ENCODE data around the gene TENM3.

The TENM3 gene

DNA sequence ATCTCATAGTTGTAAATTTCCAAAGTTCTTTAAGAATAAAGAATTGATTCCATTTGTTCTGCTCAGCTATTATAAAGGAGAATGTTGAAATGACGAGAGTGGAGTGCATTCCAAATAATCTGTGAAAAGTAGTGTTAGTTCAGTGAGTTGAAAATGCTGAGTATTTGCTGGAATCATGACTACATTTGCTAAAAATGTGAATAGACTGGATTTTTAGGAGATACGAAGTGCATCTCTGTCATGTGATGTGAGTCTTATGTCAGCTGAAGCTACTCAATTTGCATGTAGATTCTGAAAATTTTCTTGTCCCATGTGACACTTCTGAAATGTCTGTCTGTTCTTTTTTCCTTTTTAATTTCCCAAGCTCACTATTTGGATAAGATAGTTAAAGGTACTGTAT, 468.0 kb downstream of the TENM3 start:
- in situ Hi-C loops (cut with MboI; ENCODE audit: low sequenced_read_pairs), result no loop called here

DNA sequence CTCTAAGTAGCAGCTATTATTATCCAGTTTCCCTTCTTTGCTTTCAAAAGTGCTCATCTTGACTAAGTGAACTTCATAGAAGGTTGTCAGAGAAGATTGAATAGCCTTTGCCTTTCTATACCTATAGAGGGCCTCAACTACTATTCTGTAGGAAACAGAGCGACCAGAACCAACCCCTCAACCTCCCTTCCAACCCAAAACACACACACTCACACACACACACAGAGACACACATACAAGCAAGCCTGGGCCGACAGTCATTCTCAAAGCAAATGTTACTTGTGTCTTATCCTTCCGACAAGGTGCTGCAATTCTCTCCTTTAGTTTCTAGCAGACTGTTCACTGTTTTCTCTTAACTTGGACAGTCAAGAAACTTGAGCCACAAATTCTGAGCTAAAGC, 472.3 kb downstream of the TENM3 start:
- in situ Hi-C loops (cut with MboI; ENCODE audit: low sequenced_read_pairs), result no loop called here

DNA sequence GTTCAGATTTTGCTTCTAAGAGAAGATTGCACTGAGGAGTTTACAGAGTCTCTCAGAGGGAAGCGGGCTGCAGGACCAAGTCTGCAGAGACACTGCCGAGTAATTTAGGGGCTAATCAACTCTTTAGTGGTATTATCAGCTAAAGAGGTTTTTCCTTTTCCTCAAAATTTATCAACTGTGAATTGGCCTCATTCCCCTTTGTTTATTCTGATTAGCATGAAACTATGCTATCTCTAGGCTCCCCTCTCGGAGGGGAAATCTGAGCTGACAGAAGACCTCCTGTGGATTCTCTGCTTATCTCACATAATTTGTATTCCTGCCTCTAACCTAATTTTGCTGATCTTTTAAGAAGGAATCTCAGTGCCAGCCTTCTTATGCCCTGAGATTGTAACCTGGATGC, 473.0 kb downstream of the TENM3 start:
- in situ Hi-C loops (cut with MboI; ENCODE audit: low sequenced_read_pairs), result no loop called here

DNA sequence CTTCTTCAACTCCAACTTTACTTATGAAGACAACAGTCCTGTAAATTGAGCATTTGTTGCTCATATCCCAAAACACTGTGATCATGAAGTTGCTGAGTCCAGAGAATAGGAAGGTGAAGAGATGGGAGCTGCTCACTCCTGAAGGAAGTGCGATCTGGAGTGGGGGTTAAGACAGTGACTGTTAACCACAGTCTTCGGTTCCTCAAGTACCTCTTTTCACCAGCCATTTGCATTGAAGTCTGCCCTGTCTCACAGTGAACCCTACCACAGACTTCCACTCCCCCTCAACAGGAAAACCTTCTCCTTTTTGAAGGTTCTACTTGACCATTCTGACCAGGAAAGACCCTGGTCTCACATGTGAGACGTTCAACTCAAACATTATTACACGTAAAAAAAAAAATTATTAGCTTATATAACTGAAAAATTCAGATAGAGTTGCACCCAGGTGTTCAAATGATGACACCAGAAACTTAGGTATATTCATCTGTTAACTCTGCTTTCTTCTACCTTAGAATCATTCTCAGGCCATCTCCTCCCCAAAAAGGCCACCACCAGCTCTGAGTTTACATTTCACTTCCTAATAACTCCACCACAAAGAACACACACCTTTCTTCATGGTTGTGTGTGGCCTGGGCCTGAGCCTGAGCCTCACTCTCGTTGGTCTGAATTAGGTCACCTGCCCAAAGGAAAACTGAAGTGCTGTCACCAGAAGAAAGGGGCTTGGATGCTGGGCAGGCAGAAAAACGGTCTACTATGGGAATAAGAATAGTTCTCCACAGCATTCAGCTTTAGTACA, 474.8 kb downstream of the TENM3 start:
- in situ Hi-C loops (cut with MboI; ENCODE audit: low sequenced_read_pairs), result no loop called here

GRCh38 chr4:182724414-182724813, 481.2 kb downstream of the TENM3 start:
- in situ Hi-C loops (cut with MboI; ENCODE audit: low sequenced_read_pairs), result no loop called here

- in situ Hi-C loops (cut with MboI; ENCODE audit: low sequenced_read_pairs), result no loop called here
Measured at GRCh38 chr4:182729516-182729915, 486.3 kb downstream of the TENM3 start.

DNA sequence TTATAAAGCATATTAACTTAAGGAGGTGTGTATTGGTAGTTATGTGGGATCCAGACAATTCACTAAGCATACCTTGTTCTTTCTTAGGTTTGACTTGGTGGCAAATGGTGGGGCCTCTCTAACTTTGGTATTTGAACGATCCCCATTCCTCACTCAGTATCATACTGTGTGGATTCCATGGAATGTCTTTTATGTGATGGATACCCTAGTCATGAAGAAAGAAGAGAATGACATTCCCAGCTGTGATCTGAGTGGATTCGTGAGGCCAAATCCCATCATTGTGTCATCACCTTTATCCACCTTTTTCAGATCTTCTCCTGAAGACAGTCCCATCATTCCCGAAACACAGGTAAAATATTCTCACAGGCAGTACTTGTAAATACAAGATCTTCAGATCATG, 487.6 kb downstream of the TENM3 start:
- in situ Hi-C loops (cut with MboI; ENCODE audit: low sequenced_read_pairs), result no loop called here

- in situ Hi-C loops (cut with MboI; ENCODE audit: low sequenced_read_pairs), result no loop called here
Measured at GRCh38 chr4:182736207-182736606, 493.0 kb downstream of the TENM3 start.

DNA sequence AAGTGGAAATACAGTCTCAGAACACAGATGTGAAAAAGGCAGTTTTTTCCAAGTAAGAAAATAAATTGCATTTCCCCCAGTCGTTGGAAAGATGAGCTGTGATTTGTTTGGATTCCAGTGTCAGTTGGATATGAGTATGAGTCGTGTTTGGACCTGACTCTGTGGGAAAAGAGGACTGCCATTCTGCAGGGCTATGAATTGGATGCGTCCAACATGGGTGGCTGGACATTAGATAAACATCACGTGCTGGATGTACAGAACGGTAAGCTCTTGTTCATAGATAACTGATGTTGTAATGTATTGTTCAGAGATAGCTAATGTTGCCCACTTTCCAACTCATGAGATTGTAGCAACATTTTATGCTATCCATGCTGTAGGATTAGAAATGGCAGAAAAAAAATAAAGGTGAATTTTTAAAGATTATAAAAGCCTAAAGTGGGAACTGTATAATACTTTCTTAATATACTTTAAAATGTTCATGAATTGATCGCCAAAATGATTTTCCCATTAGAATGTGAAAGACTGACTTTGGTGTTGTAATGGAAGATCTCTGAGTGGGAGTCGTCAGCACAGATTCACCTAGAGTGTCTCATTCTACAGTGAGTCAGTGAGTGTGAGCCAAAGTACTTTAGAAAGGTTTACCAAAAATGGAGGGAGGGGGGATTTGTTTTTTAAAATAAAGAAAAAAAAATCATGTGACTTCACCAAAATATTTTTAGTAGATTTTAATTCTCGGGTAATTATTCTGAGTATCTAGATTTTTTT, 495.3 kb downstream of the TENM3 start:
- in situ Hi-C loops (cut with MboI; ENCODE audit: low sequenced_read_pairs), result no loop called here

DNA sequence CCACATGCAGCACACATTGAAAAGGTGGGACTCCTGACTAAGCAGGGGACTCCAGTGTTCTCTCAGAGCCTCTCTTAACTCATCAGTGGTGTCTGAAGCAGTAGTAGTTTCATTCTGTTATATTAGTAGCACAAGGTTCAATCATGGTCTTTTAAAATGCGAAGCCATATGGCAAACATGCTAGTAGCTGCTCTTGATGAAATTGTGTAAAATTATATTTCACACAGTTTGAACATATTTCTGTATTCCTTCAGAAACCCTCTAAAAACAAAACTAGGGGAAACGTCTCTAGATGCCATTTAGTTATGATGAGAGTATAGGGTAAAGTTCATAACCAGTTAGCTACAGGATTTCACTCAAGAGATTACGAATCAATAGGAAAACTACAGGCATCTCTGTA, 497.1 kb downstream of the TENM3 start:
- in situ Hi-C loops (cut with MboI; ENCODE audit: low sequenced_read_pairs), result no loop called here

DNA sequence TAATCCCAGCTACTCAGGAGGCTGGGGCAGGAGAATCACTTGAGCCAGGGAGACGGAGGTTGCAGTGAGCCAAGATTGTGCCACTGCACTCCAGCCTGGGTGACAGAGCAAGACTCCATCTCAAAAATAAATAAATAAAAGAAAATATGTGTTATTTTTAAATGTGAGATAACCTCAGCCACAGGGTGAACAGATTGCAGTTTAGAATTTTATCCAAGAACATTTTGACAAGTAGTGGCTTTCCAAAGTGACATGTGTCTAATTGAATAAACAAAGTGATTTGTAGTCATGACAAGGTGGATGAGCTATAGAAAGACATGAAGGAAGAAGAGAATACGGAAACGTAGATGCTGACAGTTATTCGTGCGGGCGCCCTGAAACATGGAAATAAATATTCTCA, 497.9 kb downstream of the TENM3 start:
- in situ Hi-C loops (cut with MboI; ENCODE audit: low sequenced_read_pairs), result no loop called here

DNA sequence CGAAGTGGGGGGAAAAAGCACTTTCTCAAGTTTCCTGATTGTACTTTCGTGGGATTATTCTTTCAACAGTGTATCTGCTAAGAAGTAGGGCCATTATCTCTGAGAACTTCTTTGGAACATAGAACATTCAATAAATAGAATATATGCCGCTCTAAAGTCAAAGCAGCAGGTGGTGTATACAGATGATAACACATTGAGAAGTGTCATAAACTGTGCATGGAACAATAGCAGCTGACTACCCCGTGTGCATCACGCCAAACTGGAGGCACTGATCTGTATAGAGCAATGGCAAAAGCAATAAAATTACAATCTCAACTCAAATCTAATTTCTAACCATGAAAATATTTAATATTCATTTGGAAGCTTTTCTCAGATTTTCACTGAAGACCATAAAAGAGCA, 498.7 kb downstream of the TENM3 start:
- in situ Hi-C loops (cut with MboI; ENCODE audit: low sequenced_read_pairs), result no loop called here

- in situ Hi-C loops (cut with MboI; ENCODE audit: low sequenced_read_pairs), result no loop called here
Measured at GRCh38 chr4:182743815-182744214, 500.6 kb downstream of the TENM3 start.

DNA sequence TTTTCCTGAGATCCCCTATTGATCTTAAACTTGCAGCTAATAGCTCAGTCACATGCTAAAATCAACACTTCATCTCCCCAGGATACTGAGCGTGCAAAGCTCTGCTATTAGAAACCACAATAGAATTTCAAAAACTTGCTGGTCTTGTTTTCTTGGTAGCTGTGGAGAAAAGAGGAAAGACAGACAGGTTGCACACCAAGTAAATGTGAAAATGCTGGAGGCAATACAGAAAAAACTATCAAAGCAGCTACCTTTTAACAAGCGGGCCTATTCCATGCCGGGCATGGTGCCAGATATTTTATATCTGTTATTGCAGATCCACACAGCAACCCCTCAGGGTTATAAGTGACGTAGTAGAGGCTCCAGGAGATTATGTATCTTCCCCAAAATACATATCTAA, 502.0 kb downstream of the TENM3 start:
- in situ Hi-C loops (cut with MboI; ENCODE audit: low sequenced_read_pairs), result no loop called here

GRCh38 chr4:182746876-182747275, 503.7 kb downstream of the TENM3 start:
- in situ Hi-C loops (cut with MboI; ENCODE audit: low sequenced_read_pairs), result no loop called here

GRCh38 chr4:182748283-182748682, 505.1 kb downstream of the TENM3 start:
- in situ Hi-C loops (cut with MboI; ENCODE audit: low sequenced_read_pairs), result no loop called here

DNA sequence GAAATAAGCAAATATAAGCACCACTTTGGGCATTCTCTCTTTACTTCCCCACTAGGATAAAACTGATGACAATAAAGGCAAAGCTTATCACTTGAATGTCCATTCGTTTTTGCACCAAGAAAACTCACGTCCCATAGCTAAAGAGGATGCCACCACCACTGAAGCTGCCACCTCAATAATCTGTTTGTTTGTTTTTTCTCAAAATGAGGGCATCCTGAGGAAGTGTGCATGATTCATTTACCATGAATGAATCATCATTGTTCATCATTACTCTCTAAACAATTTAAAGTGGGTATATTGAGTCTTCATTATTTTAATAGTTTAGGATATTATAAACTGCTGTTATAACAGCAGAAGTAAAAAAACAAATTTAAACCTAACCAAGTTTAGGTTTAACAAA, 505.7 kb downstream of the TENM3 start:
- in situ Hi-C loops (cut with MboI; ENCODE audit: low sequenced_read_pairs), result no loop called here

DNA sequence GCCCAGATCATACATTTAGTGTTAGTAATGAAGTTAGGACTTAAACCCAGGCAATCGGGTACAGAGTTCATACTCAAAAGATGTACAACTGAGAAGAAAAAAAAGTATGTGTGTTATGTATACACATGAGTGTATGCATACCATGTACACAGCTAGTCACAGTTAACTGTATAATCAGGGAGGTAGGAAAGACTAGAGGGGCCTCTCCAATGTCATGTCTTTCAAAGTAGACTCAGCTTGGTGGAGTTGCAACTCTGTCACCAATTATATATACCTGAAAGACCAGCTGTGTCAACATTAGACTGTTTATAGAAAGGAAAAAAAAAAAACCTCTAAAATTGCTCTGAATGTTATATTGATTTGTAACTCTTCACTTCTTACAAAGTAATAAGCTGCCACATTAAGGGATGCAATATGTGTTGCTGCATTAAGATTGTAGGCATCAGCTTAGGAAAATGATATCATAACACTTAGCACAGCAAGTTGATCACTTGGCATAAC, 506.5 kb downstream of the TENM3 start:
- in situ Hi-C loops (cut with MboI; ENCODE audit: low sequenced_read_pairs), result no loop called here

GRCh38 chr4:182752158-182752910, 509.1 kb downstream of the TENM3 start:
- in situ Hi-C loops (cut with MboI; ENCODE audit: low sequenced_read_pairs), result no loop called here

DNA sequence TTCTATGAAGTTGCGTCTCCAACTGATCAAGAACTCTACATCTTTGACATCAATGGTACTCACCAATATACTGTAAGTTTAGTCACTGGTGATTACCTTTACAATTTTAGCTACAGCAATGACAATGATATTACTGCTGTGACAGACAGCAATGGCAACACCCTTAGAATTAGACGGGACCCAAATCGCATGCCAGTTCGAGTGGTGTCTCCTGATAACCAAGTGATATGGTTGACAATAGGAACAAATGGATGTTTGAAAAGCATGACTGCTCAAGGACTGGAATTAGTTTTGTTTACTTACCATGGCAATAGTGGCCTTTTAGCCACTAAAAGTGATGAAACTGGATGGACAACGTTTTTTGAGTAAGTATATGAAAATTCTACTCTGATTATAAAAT, 511.7 kb downstream of the TENM3 start:
- in situ Hi-C loops (cut with MboI; ENCODE audit: low sequenced_read_pairs), result no loop called here

- in situ Hi-C loops (cut with MboI; ENCODE audit: low sequenced_read_pairs), result no loop called here
Measured at GRCh38 chr4:182756161-182756690, 513.0 kb downstream of the TENM3 start.
